ENCODE results near the gene CNTNAP3B.
"Not testable (repeated sequence)": the region's sequence is repeated elsewhere in the genome, so short reads cannot be mapped to it uniquely, and the experiment has no call there.

DNA sequence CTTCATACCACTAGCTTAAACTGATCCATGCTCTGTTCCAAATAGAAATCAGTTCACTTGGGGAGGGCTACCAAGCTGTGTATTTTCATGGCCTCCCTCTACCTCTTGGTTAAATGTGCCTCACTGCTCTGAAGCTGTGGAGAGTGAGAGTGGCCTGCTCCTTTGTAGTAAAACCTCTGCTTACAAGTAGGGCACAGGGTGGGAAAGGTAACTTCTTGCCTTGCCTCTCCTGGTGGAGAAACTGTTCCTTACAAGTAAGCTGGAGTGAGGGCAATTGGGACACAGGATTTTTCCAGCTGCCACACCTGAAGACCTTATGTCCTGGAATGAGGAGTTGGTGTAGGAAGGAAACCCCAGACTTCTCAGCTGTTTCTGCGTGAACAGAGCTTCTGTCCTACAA, 211.9 kb downstream of the CNTNAP3B start:
- TF ChIP-seq, protein P1, sequence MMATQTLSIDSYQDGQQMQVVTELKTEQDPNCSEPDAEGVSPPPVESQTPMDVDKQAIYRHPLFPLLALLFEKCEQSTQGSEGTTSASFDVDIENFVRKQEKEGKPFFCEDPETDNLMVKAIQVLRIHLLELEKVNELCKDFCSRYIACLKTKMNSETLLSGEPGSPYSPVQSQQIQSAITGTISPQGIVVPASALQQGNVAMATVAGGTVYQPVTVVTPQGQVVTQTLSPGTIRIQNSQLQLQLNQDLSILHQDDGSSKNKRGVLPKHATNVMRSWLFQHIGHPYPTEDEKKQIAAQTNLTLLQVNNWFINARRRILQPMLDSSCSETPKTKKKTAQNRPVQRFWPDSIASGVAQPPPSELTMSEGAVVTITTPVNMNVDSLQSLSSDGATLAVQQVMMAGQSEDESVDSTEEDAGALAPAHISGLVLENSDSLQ (IDR thresholded peaks at IDR 0.05): not testable (repeated sequence)
- TF ChIP-seq ELF4 (IDR thresholded peaks at IDR 0.05); L3MBTL2 (conservative IDR thresholded peaks at IDR 0.05); TARDBP (IDR thresholded peaks at IDR 0.05): not testable (repeated sequence)
